Activated CD8-positive, alpha-beta memory T cell treated with anti-CD3 and anti-CD28 coated beads, Interleukin-2, amount 50 U/mL, for 4 hours (primary cell): ENCODE results near the gene ACSL3.
"Not testable (repeated sequence)": the region's sequence is repeated elsewhere in the genome, so short reads cannot be mapped to it uniquely, and the experiment has no call there.

Experiments used
- DNase-seq: peaks from one replicate; pipeline ENCODE4 v3.0.0-alpha.2; 2020

ACSL3 gene

DNA sequence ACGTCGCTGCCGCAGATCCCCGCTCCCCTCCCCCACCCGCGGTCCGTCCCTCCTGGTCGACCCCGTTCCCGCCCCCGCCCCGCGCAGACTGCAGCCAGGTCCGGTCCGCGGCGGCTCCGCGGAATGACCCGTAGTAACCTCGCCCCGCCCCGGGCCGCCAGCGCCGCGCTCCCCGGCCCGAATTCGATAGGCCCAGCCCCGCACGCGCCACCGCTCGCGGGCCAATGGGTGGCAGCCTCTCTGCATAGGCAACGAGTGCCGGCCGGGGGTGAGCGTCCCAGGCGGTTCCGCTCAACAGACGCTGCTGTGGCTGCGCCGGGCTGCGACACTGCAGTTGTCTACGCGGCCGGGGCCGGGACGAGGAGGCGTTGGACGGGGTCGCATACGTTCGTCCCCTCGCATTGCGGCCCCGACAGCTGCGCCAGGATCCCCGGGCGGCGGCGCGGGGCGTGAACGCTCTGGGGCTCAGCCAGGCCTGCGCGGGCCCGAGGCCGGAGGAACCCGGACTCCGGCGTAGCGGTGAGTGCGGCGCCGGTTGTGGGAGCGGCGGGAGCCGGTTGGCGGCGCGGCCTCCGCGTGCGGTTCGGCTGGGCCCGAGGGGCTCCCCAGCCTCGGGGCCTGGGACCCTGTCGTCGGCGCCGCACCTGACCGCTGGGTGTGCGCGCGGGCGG is at the start of gene ACSL3:
Gene ACSL3 (plus strand): TSS at position 297 of the 671 bp plus-strand sequence. CDS start 47,737 bp downstream, outside the sequence.
- DNase-seq, result peak; percentile 91

- DNase-seq, result no peak
These were observed 49.0 kb upstream of the ACSL3 start for GRCh38 chr2:222811828-222812227.

DNA sequence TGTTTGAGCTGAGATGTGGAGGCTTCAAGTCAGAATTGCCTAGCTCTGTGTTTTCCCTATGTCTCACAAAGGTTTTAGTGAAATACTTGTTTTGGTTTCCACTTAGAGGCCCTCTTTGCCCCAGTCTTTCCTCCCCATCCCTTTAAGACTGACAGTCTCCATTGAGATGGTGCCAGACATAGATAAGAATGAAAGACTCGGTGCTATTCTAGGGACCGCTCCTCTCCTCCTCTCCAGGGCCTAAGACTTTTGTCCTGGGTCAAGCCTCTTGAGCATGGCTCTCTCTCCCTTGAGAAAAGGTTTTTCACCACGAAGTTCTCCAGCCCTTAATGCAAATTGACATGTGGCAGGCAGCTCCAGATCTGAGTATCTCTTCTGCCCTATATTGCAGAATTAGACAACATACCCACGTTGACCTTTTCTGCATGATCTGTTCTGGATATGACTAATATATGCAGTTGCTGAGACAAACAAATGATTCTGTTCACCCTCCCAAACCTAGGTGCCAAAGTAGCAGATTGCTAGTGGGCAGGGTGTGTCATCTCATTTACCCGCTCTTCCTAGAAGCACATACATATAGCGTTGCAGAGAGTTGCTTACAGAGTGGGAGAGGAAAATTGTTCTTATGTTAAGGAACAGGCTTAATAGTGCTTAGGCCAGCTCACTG is 47.5 kb upstream of the ACSL3 start:
- no peak for DNase-seq

DNA sequence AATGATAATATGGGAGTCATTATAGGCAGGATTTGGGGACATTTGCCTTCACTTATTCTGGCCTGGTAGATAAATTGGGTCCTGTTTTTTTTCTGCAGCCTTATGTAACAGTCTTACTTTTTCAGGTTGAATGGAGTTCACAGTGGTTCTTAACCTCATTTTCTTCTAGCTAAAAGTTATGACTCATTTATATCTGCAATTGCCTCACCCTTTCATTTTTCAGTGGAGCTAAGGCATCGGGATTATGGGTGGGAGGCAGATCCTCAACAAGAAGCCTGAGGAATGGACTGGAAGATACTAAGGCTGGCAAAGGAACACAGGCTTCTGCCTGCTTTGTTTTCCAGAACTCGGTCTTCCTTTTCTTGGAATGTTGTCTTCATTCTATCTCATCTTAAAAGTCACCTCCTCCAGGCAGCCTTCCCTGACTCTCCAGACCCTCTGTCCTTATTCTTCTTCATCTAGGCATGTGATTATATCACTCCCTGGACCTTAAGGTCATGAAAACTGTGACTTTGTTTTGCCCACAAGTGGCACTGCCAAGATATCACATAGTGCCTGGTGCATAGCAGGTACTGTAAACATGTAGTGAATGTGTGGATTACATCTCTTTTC is 41.0 kb upstream of the ACSL3 start:
- DNase-seq, result no peak

GRCh38 chr2:222823183-222823930 is 37.5 kb upstream of the ACSL3 start:
- DNase-seq, result no peak

DNA sequence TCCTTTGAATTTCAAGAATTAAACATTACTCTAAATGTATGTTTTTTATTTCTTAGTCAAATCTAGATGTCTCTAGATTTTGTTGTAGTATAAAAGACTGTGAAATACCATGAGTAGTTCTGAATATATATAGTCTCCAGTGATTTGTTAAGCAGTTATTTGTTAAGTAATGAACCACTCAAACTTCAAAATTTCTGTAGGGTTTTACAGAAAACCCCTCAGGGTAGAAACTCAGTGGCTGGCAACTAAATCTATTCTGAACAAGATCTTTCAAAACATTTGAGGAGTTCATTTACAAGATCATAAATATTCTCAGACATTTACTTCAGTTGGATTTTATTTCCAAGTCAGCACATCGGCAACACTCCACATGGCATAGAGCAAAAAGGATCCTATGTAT is 35.8 kb upstream of the ACSL3 start:
- DNase-seq, result no peak

- no peak for DNase-seq
These were observed 33.4 kb upstream of the ACSL3 start for GRCh38 chr2:222827417-222827816.

DNA sequence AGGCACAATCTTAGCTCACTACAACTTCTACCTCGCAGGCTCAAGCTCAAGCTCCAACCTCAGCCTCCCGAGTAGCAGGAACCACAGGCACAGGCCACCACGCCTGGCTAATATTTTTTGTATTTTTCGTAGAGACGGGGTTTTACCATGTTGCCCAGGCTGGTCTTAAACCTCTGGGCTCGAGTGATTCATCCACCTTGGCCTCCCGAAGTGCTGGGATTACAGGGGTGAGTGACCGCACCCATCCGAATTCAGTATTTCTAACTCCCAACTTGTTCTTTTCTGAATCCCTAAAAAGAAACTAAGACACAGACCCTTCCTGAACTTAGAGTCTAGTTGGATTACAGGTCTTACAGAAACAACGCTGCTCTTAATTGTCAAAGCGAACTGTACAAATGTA is 32.3 kb upstream of the ACSL3 start:
- DNase-seq, result no peak

DNA sequence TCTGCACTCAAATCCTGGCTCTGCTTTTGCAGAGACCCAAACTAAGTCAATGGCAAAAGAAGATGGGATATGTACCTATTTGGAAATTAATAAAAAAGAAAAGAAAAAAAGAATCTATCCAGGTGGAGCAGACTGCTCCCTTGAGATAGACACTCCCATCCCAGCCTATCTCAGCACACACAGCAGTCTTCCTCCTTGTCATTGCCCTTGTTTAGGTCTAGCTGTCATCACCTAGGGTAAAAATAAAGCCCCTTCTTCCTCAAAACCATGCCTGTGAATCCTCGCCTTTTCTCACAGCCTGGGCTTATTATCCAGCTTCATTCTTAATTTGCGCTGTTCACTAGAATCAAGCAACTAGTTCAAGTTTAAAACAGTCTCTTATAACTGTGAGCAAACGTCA is 30.7 kb upstream of the ACSL3 start:
- no peak for DNase-seq

DNA sequence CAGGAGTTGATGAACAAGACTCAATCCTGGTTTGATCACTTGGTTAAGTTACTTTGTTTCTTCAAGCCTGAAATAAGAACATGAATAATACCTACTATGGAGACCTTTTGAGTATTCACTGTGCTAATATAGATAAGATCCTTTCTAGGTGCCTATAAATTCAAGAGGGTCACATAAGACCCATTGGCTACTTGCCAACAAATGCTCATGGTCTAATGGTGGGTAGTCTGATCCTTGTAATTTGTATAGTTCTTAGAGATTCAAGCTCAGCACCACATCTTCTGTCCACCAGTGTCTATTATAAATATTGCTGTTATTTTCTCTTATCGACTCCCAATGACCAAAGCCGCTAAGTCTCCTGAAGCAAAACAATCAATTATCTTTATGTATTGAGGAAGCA is 27.4 kb upstream of the ACSL3 start:
- DNase-seq, result no peak

DNA sequence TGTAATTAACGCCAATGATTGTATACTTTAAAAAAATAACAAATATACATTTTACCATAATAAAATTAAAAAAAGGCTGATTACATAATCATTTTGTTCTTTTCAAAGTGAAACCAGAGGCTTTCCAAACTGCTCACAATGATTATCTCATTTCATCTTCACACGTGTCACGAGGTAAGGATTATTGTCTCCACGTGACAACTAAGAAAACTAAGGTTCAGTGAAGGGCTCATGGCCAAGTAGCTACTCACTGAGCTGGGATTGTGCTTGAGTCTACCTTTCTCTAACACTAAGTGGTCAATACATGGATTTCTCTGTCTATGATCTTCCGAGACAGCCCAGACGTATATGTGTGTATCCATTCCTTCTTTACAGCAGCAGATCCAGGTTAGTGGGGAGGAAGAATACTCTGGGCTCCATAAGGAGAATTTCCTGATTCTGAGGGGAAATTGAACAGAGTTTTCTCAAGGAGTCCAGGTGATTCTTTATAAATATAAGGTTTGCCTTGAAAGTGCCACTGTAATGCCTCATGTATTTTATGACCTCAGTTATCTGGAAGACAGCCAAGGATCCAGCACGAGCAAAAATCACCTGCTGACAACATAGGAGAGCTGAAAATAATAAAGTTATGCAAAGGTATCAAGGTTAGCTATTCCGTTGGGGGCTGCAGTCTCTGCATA is 25.6 kb upstream of the ACSL3 start:
- no peak for DNase-seq

- no peak for DNase-seq
These were observed 25.0 kb upstream of the ACSL3 start for GRCh38 chr2:222835823-222836151.

GRCh38 chr2:222837643-222838056 is 23.2 kb upstream of the ACSL3 start:
- no peak for DNase-seq

GRCh38 chr2:222840060-222840802 is 20.6 kb upstream of the ACSL3 start:
- no peak for DNase-seq

- no peak for DNase-seq
These were observed 18.2 kb upstream of the ACSL3 start for GRCh38 chr2:222842491-222843174.

GRCh38 chr2:222844323-222844722 is 16.5 kb upstream of the ACSL3 start:
- no peak for DNase-seq

DNA sequence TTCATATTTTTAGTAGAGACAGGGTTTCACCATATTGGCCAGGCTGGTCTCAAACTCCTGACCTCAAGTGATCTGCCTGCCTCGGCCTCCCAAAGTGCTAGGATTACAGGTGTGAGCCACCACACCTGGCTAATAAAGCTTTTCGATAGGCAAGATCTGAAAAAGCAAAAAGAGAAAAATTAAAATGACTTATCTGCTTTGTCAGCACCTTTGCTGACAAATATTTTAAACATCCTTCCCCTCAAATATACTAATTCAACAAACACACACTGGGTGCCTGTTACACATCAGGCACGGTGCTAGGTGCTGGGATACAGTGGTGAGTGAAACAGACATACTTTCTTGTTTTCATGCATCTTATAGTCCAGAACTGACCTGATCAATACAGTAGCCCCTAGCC is 15.5 kb upstream of the ACSL3 start:
- DNase-seq, result not testable (repeated sequence)

- DNase-seq, result no peak
These were observed 14.8 kb upstream of the ACSL3 start for GRCh38 chr2:222846003-222846402.

GRCh38 chr2:222848031-222848430 is 12.8 kb upstream of the ACSL3 start:
- DNase-seq, result not testable (repeated sequence)

- no peak for DNase-seq
These were observed 12.0 kb upstream of the ACSL3 start for GRCh38 chr2:222848862-222849261.

- no peak for DNase-seq
These were observed 8.7 kb upstream of the ACSL3 start for GRCh38 chr2:222851956-222852617.
